Activated CD4-positive, alpha-beta T cell treated with anti-CD3 and anti-CD28 coated beads, Interleukin-2, amount 50 U/mL, for 48 hours (primary cell): ENCODE results near the gene EP300.
"Not testable (repeated sequence)": the region's sequence is repeated elsewhere in the genome, so short reads cannot be mapped to it uniquely, and the experiment has no call there.

Experiments used
- DNase-seq, 2 experiments: peaks; one replicate each; pipeline ENCODE4 v3.0.0-alpha.2; 2020

The EP300 gene

GRCh38 chr22:41169157-41169556 is 76.8 kb downstream of the EP300 start:
- no peak for DNase-seq

DNA sequence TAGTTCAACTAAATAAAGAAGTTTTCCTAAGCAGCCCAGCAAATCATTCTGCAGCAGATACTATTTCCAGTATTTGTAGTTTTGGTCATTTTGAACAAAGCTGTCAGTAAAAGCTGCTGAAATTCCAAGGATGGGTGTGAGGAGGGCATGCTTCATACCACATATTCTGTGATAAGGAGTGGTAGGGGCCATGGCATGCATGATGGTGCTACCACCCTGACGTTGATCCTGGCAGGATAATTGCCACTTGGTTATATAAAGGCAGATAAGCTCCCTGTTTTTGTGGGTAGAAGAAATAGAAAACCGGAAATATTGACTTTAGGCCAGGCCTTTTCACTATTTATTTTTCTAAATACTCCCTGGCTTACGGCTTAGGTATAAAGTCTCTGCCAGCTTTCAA is 79.6 kb downstream of the EP300 start:
- no peak for DNase-seq

DNA sequence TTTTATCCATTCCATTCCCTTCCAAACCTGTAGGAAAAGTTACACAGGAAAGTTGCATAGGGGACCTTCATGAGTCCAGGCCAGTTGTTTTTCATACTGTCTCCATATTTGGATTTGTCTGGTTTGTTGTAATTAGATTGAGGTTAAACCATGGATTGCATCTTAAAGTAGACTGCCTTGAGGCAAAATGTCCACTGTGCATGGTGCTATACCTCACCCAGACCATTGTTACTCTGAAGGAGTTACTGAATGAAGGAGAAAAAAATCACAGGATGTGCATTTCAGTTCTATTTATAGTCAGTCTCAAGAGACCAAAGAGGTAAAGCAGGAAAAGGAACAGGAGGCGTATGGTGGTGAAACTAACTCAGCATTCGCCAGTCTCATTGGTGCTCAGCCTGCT is 83.2 kb downstream of the EP300 start:
- no peak for DNase-seq

DNA sequence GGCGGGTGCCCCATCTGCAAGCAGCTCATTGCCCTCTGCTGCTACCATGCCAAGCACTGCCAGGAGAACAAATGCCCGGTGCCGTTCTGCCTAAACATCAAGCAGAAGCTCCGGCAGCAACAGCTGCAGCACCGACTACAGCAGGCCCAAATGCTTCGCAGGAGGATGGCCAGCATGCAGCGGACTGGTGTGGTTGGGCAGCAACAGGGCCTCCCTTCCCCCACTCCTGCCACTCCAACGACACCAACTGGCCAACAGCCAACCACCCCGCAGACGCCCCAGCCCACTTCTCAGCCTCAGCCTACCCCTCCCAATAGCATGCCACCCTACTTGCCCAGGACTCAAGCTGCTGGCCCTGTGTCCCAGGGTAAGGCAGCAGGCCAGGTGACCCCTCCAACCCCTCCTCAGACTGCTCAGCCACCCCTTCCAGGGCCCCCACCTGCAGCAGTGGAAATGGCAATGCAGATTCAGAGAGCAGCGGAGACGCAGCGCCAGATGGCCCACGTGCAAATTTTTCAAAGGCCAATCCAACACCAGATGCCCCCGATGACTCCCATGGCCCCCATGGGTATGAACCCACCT is 84.7 kb downstream of the EP300 start:
- DNase-seq: no peak

- no peak for DNase-seq
Observed at GRCh38 chr22:41177622-41178424, 85.4 kb downstream of the EP300 start.

GRCh38 chr22:41178425-41178975 is 86.1 kb downstream of the EP300 start:
- no peak for DNase-seq

GRCh38 chr22:41180362-41180761 is 88.0 kb downstream of the EP300 start:
- not testable (repeated sequence) for DNase-seq

GRCh38 chr22:41180926-41181325 is 88.5 kb downstream of the EP300 start:
- DNase-seq: no peak

- DNase-seq: no peak
Observed at GRCh38 chr22:41181349-41182241, 89.2 kb downstream of the EP300 start.

- no peak for DNase-seq
Observed at GRCh38 chr22:41184679-41185078, 92.3 kb downstream of the EP300 start.

DNA sequence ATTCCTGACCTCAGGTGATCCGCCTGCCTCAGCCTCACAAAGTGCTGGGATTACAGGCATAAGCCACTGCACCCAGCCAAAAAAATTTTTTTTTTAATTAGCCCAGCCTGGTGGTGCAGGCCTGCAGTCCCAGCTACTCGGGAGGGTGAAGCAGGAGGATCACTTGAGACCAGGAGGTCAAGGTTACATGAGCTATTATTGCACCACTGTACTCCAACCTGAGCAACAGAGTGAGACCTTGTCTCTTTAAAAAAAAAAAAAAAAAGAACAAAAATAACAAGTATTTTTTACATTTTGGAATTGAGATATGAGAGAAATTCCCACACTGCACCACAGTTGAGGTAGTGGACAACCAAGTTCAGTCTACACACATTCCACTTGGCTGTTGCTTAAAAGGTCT is 99.1 kb downstream of the EP300 start:
- DNase-seq: no peak

DNA sequence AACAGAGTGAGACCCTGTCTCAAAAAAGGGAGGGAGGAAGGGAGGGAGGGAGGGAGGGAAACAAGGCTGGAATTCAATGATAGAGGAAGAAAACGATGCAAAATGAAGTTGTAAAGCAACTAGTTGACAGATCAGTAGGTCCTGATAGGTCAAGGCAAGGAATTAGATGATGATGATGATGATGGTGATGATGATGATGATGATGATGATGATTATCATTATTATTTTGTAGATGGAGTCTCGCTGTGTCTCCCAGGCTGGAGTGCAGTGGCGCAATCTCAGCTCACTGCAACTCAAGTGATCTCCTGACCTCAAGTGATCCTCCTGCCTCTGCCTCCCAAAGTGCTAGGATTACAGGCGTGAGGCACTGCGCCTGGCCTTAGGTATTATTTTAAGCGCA is 101.4 kb downstream of the EP300 start:
- no peak for DNase-seq

- peak; percentile 89 for DNase-seq
Observed at GRCh38 chr22:41197038-41197972, 104.9 kb downstream of the EP300 start.

- peak; percentile 66 to 73 for DNase-seq
Observed at GRCh38 chr22:41198027-41198580, 105.7 kb downstream of the EP300 start.

- no peak for DNase-seq
Observed at GRCh38 chr22:41201141-41201540, 108.7 kb downstream of the EP300 start.

DNA sequence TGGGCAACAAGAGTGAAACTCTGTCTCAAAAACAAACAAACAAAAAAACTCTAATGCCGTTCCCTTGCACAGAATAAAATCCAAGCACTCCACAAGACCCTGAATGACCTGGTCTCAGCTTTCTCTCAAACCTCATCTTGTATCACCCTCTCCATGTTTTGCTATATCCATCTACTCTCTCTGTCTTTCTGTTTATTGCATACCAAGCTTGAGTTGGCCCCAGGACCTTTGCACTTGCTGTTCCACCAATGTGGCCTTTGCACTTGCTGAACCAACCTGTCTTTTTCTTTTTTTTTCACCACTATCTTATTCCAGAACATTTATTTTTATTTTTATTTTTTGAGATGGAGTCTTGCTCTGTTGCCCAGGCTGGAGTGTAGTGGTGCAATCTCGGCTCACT is 110.7 kb downstream of the EP300 start:
- DNase-seq: no peak

DNA sequence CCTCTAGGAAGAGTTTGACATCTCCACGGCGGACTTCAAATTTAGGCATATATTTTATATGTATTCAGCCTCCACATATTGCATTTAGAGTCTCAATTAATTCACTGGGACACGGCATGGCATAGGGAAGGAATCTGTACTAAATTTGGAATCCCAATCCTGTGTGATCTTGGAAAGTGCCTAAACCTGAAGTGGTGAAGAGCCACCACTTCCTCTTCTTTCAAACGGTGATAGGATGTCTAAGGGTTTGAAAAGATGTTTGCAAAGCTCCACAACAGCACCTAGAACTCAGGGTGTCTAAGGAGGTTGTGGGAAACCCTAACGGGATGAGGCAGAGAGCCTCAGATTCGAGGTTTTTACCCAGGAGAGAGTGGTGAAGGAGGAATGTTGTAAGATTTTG is 111.7 kb downstream of the EP300 start:
- DNase-seq: no peak

DNA sequence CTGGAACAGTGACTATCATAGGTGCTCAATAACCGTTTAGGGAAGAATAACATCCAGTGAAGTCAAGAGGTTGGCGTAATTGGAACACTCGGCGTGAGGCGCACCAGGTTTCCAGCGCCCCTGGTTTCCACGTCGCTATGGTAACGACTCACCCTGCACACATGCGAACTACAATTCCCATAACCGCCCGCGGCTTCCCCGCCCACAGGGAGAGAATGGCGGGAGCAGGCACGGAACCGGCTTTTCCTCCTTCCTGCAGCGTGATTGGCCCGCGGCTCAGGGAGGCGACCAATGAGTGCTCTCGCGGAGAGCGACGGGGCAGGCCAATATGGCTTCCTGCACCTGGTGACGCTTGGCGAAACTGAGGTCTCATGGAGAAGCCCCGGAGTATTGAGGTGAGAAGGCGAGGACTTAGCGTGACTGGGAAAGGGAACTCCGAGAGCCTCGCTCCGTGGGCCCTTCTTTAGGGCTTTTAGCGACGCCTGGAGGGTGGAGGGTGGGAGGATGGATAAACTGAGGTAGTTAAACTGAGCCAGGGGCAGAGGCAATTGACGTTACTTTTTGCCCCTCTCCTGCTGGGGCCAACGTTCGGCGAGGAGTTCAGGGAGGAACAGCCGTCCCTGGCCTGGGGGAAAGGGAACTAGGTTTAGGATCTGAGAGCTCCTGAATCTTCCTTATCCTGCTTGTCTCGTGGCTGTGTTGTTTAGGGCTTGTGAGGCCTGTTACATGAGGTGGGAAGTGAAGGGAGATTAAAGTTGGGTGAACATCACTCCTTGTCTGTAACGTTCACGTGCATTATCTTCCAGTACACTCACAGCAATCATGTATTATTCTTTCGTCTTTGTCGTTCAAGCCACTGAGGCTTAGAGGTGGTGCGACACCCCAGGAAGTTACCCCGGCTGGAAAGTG is 112.9 kb downstream of the EP300 start, which contains the start of gene L3MBTL2:
TSS of gene L3MBTL2 (plus strand) at position 321 of the 909 bp plus-strand sequence. CDS start at position 372, 51 bp downstream.
- DNase-seq: peak; percentile 98 to 99

- no peak for DNase-seq
Observed at GRCh38 chr22:41206719-41207118, 114.3 kb downstream of the EP300 start.

DNA sequence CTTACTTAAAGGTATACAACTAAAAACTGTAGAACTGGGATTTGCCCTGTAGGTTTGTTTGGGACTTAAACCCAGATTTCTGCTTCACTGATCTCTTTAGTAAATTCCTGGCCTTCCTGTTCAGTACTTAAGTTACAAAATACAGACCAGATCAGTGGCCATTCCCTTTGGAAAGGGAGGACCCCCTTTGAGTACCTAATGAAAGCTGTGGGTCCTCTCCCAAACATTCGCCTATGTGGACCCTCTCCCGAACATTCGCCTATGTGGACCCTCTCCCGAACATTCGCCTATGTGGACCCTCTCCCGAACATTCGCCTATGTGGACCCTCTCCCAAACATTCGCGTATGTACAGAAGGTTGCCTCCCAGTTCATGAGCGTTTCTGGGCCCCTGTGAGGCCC is 123.0 kb downstream of the EP300 start:
- no peak for DNase-seq

DNA sequence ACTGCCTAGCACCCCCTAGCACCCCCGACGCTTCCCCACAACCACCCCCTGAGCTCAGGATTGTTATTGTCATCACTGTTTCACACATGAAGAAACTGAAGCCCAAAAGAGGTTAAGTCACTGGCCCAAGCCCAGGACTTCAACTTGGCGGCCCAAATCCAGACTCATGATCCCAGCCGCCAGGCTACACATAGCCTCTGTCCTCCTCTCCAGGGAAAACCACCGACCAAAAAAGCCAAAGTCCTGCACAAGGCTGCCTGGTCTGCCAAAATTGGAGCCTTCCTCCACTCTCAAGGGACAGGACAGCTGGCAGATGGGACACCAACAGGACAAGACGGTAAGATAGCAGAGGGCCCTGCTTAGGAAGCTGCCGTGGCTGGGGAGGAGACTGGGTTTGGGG is 123.5 kb downstream of the EP300 start:
- no peak for DNase-seq
